Neural cell (in vitro differentiated cells): ENCODE results near the gene FOXF1. TPM values are rescaled to one million over a fixed set of nuclear protein-coding genes. Genes with fewer than 3 reads are reported as not detected.

Experiments
- H2AFZ ChIP-seq: fragments of 200-600, 300-800 bp; sonication (generic), shearing (Covaris generic); 2 replicates; pipeline ENCODE4 v1.6.0; 2014; ENCODE audit warnings: low read depth, mild to moderate bottlenecking, antibody characterized with exemption, low read length, moderate library complexity
- H3F3A ChIP-seq: fragments of 200-600 bp; shearing (Covaris generic); 2 replicates; pipeline ENCODE4 v1.6.1; 2016; ENCODE audit warnings: mild to moderate bottlenecking, moderate library complexity, mixed read lengths, antibody characterized with exemption, low read length; ENCODE audit not compliant: insufficient read depth, poor library complexity, severe bottlenecking
- H3K27ac ChIP-seq: fragments of 200-600, 300-800 bp; sonication (generic), shearing (Covaris generic); 2 replicates; pipeline ENCODE4 v1.5.1; 2014; ENCODE audit warnings: mild to moderate bottlenecking, low read length, moderate library complexity
- H3K27me3 ChIP-seq: fragments of 300-800, 200-600 bp; sonication (generic), shearing (Covaris generic); 2 replicates; pipeline ENCODE4 v1.6.0; 2014; ENCODE audit warnings: mild to moderate bottlenecking, low read depth, low read length, moderate library complexity; ENCODE audit not compliant: insufficient read depth
- H3K36me3 ChIP-seq: fragments of 300-800, 200-600 bp; sonication (generic), shearing (Covaris generic); 2 replicates; pipeline ENCODE4 v1.5.1; 2014; ENCODE audit warnings: mild to moderate bottlenecking, antibody characterized with exemption, low read length, moderate library complexity; ENCODE audit not compliant: insufficient read depth
- H3K4me2 ChIP-seq: fragments of 300-800, 200-600 bp; sonication (generic), shearing (Covaris generic); 2 replicates; pipeline ENCODE4 v1.6.0; 2014; ENCODE audit warnings: mild to moderate bottlenecking, low read length
- H3K4me3 ChIP-seq: fragments of 300-800, 200-600 bp; sonication (generic), shearing (Covaris generic); 2 replicates; pipeline ENCODE4 v1.5.1; 2014; ENCODE audit warnings: mild to moderate bottlenecking, low read length, moderate library complexity
- H3K79me2 ChIP-seq: fragments of 200-600 bp; shearing (Covaris generic); replicated peaks from 2 replicates; pipeline ENCODE4 v1.6.0; 2014; ENCODE audit warnings: mild to moderate bottlenecking, low read length, moderate library complexity; ENCODE audit not compliant: insufficient read depth
- H3K9ac ChIP-seq: fragments of 300-800, 200-600 bp; sonication (generic), shearing (Covaris generic); 2 replicates; pipeline ENCODE4 v1.6.1; 2016; ENCODE audit warnings: mild to moderate bottlenecking, low read length, mixed read lengths
- H3K9me2 ChIP-seq: fragments of 200-600 bp; shearing (Covaris generic); 2 replicates; pipeline ENCODE4 v1.6.1; 2016; ENCODE audit warnings: mild to moderate bottlenecking, low read length, mixed read lengths; ENCODE audit not compliant: insufficient read depth
- H3K9me3 ChIP-seq: fragments of 200-600, 300-800 bp; sonication (generic), shearing (Covaris generic); 2 replicates; pipeline ENCODE4 v1.6.1; 2016; ENCODE audit warnings: mild to moderate bottlenecking, mixed run types, low read length, moderate library complexity, mixed read lengths
- H4K20me1 ChIP-seq: fragments of 200-600 bp; shearing (Covaris generic); 2 replicates; pipeline ENCODE4 v1.6.1; 2016; ENCODE audit warnings: mild to moderate bottlenecking, mixed run types; ENCODE audit not compliant: insufficient read depth
- EP300 ChIP-seq: fragments of 450-650 bp; conservative IDR thresholded peaks from 2 replicates; pipeline ENCODE4 v1.6.1; 2014; ENCODE audit warnings: antibody characterized with exemption, mild to moderate bottlenecking, moderate library complexity; ENCODE audit not compliant: poor library complexity, severe bottlenecking
- EZH2 ChIP-seq: fragments of 200-600, 300-800 bp; shearing (Covaris generic), sonication (generic); IDR thresholded peaks from 2 replicates; pipeline ENCODE4 v1.6.1; 2014; ENCODE audit warnings: antibody characterized with exemption, low read length, borderline replicate concordance, mild to moderate bottlenecking; ENCODE audit not compliant: insufficient read depth, poor library complexity, severe bottlenecking
- MXI1 ChIP-seq: fragments of 450-650 bp; conservative IDR thresholded peaks from 2 replicates; pipeline ENCODE4 v1.6.1; 2014; ENCODE audit warnings: antibody characterized with exemption, mild to moderate bottlenecking; ENCODE audit not compliant: poor library complexity, severe bottlenecking
- POLR2AphosphoS5 ChIP-seq: IDR thresholded peaks from 2 replicates; pipeline ENCODE4 v1.6.1; 2012
- RAD21 ChIP-seq: fragments of 450-650 bp; conservative IDR thresholded peaks from 2 replicates; pipeline ENCODE4 v1.6.1; 2014; ENCODE audit warnings: antibody characterized with exemption, mild to moderate bottlenecking, moderate library complexity
- SMC3 ChIP-seq: fragments of 450-650 bp; conservative IDR thresholded peaks from 2 replicates; pipeline ENCODE4 v1.6.1; 2014; ENCODE audit warnings: antibody characterized with exemption, mild to moderate bottlenecking, moderate library complexity; ENCODE audit not compliant: poor library complexity
- TAF1 ChIP-seq: IDR thresholded peaks from 2 replicates; pipeline ENCODE4 v1.6.1; 2012; ENCODE audit warnings: low read depth
- polyA plus RNA-seq: library from polyadenylated mRNA; depleted of rRNA; stranded (reverse); fragments of >200 nt; gene quantifications from 2 replicates; pipeline ENCODE4 v1.2.3, GENCODE V29; 2014
- TF ChIP-seq, protein P1 (sequence below): fragments of 450-650 bp; IDR thresholded peaks from 2 replicates; pipeline ENCODE4 v1.5.1; 2014; ENCODE audit warnings: antibody characterized with exemption, mild to moderate bottlenecking, moderate library complexity; ENCODE audit not compliant: poor library complexity, severe bottlenecking
- TF ChIP-seq, protein P2 (sequence below): IDR thresholded peaks from 2 replicates; pipeline ENCODE4 v1.6.1; 2012; ENCODE audit warnings: borderline replicate concordance

FOXF1 gene
- polyA plus RNA-seq, 1 donor from 2014 or later, result not detected

DNA sequence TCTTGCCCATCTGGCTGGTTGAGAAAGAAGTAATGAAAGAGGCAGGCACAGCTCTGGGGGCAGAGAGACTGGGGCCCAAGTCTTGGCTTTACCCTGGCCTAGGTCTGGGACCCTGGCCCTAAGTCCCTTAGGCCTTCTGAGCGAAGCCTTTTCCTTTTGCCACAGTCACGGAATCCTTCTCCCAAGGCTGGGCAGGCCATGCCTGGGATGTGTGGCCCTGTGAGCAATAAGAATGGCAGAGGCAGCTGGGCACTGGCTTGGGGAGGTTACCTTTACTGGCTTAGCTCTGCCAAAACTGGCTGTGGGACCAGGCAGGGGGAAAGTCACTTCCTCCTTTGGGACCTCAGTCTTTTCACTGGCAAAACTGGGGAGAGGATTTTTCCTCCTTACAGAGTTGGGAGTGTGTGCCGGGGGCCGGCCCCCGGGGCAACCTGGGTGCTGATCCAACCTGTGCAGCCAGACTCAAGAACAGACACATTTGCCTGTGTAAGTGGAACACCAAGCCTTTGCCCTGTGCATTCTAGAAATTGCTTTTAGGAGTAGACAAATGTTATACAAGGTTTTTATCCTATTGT is 12.9 kb downstream of the FOXF1 start:
- TF ChIP-seq, protein P1, sequence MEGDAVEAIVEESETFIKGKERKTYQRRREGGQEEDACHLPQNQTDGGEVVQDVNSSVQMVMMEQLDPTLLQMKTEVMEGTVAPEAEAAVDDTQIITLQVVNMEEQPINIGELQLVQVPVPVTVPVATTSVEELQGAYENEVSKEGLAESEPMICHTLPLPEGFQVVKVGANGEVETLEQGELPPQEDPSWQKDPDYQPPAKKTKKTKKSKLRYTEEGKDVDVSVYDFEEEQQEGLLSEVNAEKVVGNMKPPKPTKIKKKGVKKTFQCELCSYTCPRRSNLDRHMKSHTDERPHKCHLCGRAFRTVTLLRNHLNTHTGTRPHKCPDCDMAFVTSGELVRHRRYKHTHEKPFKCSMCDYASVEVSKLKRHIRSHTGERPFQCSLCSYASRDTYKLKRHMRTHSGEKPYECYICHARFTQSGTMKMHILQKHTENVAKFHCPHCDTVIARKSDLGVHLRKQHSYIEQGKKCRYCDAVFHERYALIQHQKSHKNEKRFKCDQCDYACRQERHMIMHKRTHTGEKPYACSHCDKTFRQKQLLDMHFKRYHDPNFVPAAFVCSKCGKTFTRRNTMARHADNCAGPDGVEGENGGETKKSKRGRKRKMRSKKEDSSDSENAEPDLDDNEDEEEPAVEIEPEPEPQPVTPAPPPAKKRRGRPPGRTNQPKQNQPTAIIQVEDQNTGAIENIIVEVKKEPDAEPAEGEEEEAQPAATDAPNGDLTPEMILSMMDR, result no peak
- TF ChIP-seq MXI1 (no peak), POLR2AphosphoS5 (no peak), EP300 (no peak), SMC3 (no peak), TAF1 (no peak)
- TF ChIP-seq, protein P2, sequence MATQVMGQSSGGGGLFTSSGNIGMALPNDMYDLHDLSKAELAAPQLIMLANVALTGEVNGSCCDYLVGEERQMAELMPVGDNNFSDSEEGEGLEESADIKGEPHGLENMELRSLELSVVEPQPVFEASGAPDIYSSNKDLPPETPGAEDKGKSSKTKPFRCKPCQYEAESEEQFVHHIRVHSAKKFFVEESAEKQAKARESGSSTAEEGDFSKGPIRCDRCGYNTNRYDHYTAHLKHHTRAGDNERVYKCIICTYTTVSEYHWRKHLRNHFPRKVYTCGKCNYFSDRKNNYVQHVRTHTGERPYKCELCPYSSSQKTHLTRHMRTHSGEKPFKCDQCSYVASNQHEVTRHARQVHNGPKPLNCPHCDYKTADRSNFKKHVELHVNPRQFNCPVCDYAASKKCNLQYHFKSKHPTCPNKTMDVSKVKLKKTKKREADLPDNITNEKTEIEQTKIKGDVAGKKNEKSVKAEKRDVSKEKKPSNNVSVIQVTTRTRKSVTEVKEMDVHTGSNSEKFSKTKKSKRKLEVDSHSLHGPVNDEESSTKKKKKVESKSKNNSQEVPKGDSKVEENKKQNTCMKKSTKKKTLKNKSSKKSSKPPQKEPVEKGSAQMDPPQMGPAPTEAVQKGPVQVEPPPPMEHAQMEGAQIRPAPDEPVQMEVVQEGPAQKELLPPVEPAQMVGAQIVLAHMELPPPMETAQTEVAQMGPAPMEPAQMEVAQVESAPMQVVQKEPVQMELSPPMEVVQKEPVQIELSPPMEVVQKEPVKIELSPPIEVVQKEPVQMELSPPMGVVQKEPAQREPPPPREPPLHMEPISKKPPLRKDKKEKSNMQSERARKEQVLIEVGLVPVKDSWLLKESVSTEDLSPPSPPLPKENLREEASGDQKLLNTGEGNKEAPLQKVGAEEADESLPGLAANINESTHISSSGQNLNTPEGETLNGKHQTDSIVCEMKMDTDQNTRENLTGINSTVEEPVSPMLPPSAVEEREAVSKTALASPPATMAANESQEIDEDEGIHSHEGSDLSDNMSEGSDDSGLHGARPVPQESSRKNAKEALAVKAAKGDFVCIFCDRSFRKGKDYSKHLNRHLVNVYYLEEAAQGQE, result no peak
- Histone ChIP-seq H3K9me3 (no peaks in the 10 kb centered on the region), H3K9ac (no peak overlapping the region), H3K36me3 (no peaks in the 10 kb centered on the region), H3F3A (no peaks in the 10 kb centered on the region), H4K20me1 (no peaks in the 10 kb centered on the region), H3K4me2 (no peak overlapping the region), H3K9me2 (no peaks in the 10 kb centered on the region), H3K27me3 (peaks cover 22% of the 10 kb centered on the region), H3K27ac (no peak overlapping the region), H3K79me2 (no peaks in the 10 kb centered on the region), H2AFZ (no peak overlapping the region), H3K4me3 (no peak overlapping the region)

DNA sequence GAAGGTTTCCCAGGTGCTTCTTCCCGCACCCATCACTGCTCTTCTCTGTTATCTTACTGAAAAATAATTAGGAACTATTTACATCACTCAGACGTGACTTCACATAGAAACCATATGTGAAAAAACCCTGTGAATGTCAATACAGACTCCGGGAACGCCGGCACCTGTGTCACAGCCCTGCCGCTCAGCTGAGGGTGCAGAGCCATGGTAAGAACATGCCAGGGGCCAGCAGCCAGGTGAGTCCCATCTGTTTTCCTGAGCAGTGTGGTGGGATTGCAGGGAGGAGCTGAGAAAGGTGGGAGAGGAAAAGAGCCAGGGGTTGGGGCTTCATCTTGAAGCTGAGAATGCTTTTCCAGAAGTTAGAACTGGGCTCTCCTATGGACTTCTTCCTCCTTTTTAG is 13.7 kb downstream of the FOXF1 start:
- H3K9ac ChIP-seq, result no peak overlapping the region
- no peaks in the 10 kb centered on the region for H3K79me2 ChIP-seq
- no peak overlapping the region for H3K4me3 ChIP-seq
- no peaks in the 10 kb centered on the region for H3K9me2 ChIP-seq
- no peaks in the 10 kb centered on the region for H3K36me3 ChIP-seq
- no peak for TF ChIP-seq EP300
- no peak for TF ChIP-seq POLR2AphosphoS5
- no peak for TF ChIP-seq EZH2
- TF ChIP-seq, protein P1, result no peak
- no peak for TF ChIP-seq RAD21
- TF ChIP-seq MXI1, result no peak
- no peak for TF ChIP-seq TAF1
- TF ChIP-seq, protein P2, result no peak
- TF ChIP-seq SMC3, result no peak
- peaks cover 15% of the 10 kb centered on the region for H3K27me3 ChIP-seq
- no peaks in the 10 kb centered on the region for H4K20me1 ChIP-seq
- H3F3A ChIP-seq, result no peaks in the 10 kb centered on the region
- no peaks in the 10 kb centered on the region for H3K9me3 ChIP-seq
- no peak overlapping the region for H2AFZ ChIP-seq
- no peak overlapping the region for H3K27ac ChIP-seq
- no peak overlapping the region for H3K4me2 ChIP-seq
